Left lung (tissue), 10 donors: ENCODE data around the gene ZNF675. TPM values are rescaled to one million over a fixed set of nuclear protein-coding genes. Genes with fewer than 3 reads are reported as not detected.
"Not testable (repeated sequence)": the region's sequence is repeated elsewhere in the genome, so short reads cannot be mapped to it uniquely, and the experiment has no call there.

ENCODE experiments used
- ATAC-seq: fragments of 200-7000 bp; cut with Tn5 transposase; one replicate; pipeline ENCODE4 v1.9.1; 2020; ENCODE audit warnings: moderate library complexity
- DNase-seq, 4 donors: peaks; one replicate each; pipeline ENCODE4 v3.0.0-alpha.2; 2013 to 2020
- H3K27ac ChIP-seq, 2 donors: fragments of 200-600 bp; sonication (generic) in 1 of 2; one replicate each; pipeline versions ENCODE4 v1.5.0 to v1.8.0; 2020 to 2021
- H3K27me3 ChIP-seq, 2 donors: fragments of 200-600 bp; sonication (generic) in 1 of 2; one replicate each; pipeline versions ENCODE4 v1.5.0 to v1.8.0; 2020 to 2021
- H3K36me3 ChIP-seq, 2 donors: fragments of 200-600 bp; sonication (generic) in 1 of 2; one replicate each; pipeline versions ENCODE4 v1.5.0 to v1.8.0; 2020 to 2021
- H3K4me1 ChIP-seq, 2 donors: fragments of 200-600 bp; one replicate each; pipeline ENCODE4 v1.8.0; 2021
- H3K4me3 ChIP-seq, 2 donors: fragments of 200-600 bp; sonication (generic) in 1 of 2; one replicate each; pipeline versions ENCODE4 v1.5.0 to v1.8.0; 2020 to 2021; ENCODE audit warnings: mild to moderate bottlenecking in 1 of 2
- H3K9me3 ChIP-seq, 2 donors: fragments of 200-600 bp; sonication (generic) in 1 of 2; one replicate each; pipeline versions ENCODE4 v1.5.0 to v1.8.0; 2020 to 2021
- intact Hi-C, 2 donors: fragments of 100-400 bp; cut with DNase I; formaldehyde crosslinking; loops; one replicate each; pipeline versions ENCODE4 v1.11.2 to v1.14.2; 2022
- polyA plus RNA-seq, 6 donors: library from polyadenylated mRNA; unstranded; fragments of 120-200 nt; gene quantifications; one replicate each; pipeline ENCODE4 v1.2.1, GENCODE V29; 2013; ENCODE audit not compliant: insufficient read length in 6 of 6
- total RNA-seq, 2 donors: library from RNA; stranded (reverse); fragmentation: NEBNext Ultra II Directional; extraction: Animal tissue kit (Norgen Biotek cat#: 25700); gene quantifications; one replicate each; pipeline ENCODE4 v1.2.1, GENCODE V29; 2021
- TF ChIP-seq, protein P1 (sequence below), 2 donors: fragments of 200-600 bp; sonication (generic) in 1 of 2; IDR thresholded peaks; one replicate each; pipeline versions ENCODE4 v1.5.0 to v1.8.0; 2021; ENCODE audit warnings: antibody characterized with exemption in 2 of 2
- donor health status: DM: no; HTN: yes; CAD: no.
- donor health status: DM: no; HTN: no; CAD: no.

The ZNF675 gene
- total and polyA plus RNA-seq, 8 donors: 9.3 to 23.0 (median 20.1) TPM

DNA sequence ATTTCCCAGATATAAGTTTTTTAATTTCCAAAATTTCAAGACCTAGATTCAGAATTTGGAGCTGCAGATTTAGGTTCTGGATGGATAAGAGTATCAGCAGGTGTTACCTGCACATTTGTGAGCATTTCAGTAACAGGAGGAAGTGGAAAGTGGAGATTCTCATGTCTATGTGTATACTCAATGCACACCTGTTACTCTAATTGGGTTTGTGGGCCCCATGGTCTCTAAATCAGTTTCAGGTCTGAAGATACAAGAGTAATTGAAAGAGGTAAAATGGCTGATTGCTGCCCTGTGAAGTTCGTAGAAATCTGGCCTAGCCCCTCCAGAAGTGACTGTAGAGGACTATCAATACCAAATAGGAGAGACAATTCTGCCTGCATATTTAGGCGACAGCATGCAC is 13.9 kb downstream of the ZNF675 start:
- intact Hi-C loops: no loop called here

DNA sequence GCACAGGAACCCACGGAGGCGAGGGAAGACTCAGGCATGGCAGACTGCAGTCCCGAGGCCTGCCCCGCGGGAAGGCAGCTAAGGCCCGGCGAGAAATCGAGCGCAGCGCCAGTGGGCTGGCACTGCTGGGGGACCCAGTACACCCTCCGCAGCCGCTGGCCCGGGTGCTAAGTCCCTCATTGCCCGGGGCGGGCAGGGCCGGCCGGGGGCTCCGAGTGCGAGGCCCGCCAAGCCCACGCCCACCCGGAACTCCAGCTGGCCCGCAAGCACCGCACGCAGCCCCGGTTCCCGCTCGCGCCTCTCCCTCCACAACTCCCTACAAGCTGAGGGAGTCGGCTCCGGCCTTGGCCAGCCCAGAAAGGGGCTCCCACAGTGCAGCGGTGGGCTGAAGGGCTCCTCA is 18.4 kb downstream of the ZNF675 start:
- Histone ChIP-seq H3K9me3 (peaks cover 0 to 61% of the 10 kb centered on the region in 2 donors), H3K36me3 (peaks cover 0 to 21% of the 10 kb centered on the region in 2 donors)
- H3K4me3 ChIP-seq, H3K4me1 ChIP-seq, H3K27me3 ChIP-seq, DNase-seq, intact Hi-C loops, ATAC-seq, H3K27ac ChIP-seq: not testable (repeated sequence)

More for the DNA sequence above, 13.9 kb downstream of the ZNF675 start:
- Histone ChIP-seq H3K4me3 (no peak overlapping the region), H3K9me3 (peaks cover 0 to 43% of the 10 kb centered on the region in 2 donors), H3K36me3 (peaks cover 0 to 7% of the 10 kb centered on the region in 2 donors), H3K27ac (no peak overlapping the region), H3K4me1 (no peaks in the 10 kb centered on the region), H3K27me3 (no peaks in the 10 kb centered on the region)
- DNase-seq (no peak), ATAC-seq (no peak)
- TF ChIP-seq, protein P1, sequence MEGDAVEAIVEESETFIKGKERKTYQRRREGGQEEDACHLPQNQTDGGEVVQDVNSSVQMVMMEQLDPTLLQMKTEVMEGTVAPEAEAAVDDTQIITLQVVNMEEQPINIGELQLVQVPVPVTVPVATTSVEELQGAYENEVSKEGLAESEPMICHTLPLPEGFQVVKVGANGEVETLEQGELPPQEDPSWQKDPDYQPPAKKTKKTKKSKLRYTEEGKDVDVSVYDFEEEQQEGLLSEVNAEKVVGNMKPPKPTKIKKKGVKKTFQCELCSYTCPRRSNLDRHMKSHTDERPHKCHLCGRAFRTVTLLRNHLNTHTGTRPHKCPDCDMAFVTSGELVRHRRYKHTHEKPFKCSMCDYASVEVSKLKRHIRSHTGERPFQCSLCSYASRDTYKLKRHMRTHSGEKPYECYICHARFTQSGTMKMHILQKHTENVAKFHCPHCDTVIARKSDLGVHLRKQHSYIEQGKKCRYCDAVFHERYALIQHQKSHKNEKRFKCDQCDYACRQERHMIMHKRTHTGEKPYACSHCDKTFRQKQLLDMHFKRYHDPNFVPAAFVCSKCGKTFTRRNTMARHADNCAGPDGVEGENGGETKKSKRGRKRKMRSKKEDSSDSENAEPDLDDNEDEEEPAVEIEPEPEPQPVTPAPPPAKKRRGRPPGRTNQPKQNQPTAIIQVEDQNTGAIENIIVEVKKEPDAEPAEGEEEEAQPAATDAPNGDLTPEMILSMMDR (IDR thresholded peaks at IDR 0.05): no peak

DNA sequence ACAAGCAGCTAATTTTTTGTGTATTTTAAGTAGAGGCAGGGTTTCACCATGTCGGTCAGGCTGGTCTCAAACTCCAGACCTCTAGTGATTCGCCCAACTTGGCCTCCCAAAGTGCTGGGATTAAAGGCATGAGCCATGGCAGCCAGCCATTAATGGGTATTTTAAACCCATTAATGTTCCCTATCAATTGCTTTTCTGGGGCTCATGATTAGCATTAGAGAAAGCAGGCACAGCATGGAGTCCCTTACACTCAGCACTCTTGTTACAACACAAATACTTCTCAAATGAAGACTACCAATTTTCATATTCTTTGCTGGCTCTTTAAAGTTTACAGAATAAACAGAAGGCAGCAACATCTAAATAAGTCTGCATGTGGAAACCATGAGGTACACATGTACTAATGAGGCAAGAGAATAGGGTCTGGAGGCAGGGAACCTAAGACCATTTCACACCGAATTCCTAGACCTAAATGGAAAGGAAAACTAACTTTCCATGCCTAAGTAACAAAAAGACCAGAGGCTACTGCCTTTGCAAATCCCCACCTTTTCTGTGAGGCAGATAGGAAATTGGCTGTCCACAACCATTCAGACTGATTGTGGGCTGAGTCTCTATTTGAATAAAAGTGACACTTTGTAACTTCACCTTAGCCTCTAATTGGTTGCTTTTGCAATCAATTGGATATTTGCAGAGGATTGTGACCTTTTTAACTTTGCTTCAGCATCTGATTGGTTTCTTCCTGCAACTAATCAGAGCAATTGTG is 21.2 kb downstream of the ZNF675 start:
- H3K9me3 ChIP-seq: peaks cover 0 to 76% of the 10 kb centered on the region in 2 donors
- no peak for ATAC-seq
- intact Hi-C loops: no loop called here
- H3K36me3 ChIP-seq: peaks cover 0 to 48% of the 10 kb centered on the region in 2 donors
- no peaks in the 10 kb centered on the region for H3K4me1 ChIP-seq
- no peaks in the 10 kb centered on the region for H3K27me3 ChIP-seq
- H3K4me3 ChIP-seq: no peak overlapping the region
- H3K27ac ChIP-seq: no peak overlapping the region
- no peak for DNase-seq
- TF ChIP-seq, protein P1 (IDR thresholded peaks at IDR 0.05): no peak

DNA sequence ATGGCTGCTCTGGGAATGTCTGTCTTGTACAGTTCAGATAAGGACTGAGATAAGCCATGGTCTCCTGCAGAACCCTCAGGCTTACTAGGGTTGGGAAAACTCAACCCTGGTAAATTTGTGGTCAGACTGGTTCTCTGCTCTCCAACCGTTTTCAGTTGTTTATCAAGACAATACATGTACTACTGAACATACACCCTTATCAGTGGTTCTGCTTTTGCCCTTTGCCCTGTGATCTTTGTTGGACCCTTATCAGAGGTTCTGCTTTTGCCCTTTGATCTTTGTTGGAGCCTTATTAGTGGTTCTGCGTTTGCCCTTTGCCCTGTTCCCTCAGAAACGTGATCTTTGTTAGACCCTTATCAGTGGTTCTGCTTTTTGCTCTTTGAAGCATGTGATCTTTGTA is 37.2 kb downstream of the ZNF675 start:
- peaks cover 12 to 92% of the 10 kb centered on the region in 2 donors for H3K9me3 ChIP-seq
- ATAC-seq, intact Hi-C loops, H3K27me3 ChIP-seq, H3K4me1 ChIP-seq, DNase-seq, H3K4me3 ChIP-seq, H3K27ac ChIP-seq: not testable (repeated sequence)
- H3K36me3 ChIP-seq: peaks cover 0 to 26% of the 10 kb centered on the region in 2 donors

Other genes starting within 250 kb of the ZNF675 start
- 1 to 10 TPM; 2.6 to 2.7 TPM for gene ZNF681, start 71.7 kb upstream of the ZNF675 start, total RNA-seq
- 1 to 10 TPM; 5.4 to 8.9 (median 7.0) TPM for gene ZNF681, start 71.7 kb upstream of the ZNF675 start, polyA plus RNA-seq
- gene ZNF726, start 227.7 kb upstream of the ZNF675 start, total RNA-seq: 1 to 10 TPM; 4.0 to 5.1 TPM
- 10 to 100 TPM; 12.3 to 19.4 (median 15.1) TPM for gene ZNF726, start 227.7 kb upstream of the ZNF675 start, polyA plus RNA-seq